ENCODE measurements around the gene ZNF541.
"Not testable (repeated sequence)": the region's sequence is repeated elsewhere in the genome, so short reads cannot be mapped to it uniquely, and the experiment has no call there.

Gene ZNF541

DNA sequence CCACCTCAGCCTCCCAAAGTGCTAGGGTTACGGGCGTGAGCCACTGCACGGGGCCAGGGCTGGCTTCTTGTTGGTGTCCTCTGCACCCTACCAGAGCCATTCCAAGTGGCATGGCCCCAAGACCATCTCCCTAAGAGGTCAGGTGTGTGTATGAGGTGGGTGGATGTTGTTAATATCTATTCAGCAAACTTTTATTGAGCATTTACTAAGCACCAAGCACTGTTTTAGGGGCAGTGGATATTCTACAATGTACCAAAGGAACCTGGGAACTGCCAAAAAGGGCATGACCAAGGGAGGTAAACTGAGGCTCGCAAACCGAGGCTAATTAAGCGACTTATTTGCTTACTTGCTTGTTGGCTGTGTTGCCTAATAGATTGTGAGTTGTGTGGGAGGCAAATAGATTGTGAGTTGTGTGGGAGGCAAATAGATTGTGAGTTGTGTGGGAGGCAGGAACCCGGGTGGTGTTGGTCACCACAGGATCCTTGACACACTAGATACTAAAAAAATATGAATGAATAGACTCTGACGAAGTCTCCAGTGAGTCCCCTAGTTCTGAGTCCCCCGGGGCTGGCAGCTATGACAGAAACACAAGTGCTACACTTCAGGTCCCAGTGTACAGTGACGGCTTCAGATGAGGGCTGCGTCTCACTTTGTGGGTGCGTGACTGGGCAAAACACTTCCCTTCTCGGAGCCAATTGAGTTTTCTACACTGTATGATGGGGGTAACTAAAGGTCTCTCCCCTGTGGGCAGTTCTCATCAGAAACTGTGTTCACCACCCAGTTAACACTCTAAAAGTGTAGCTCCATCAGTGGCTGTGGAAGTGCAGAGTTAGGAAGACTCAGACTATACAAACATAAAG lies 31.0 kb upstream of the ZNF541 start:
- no peak for TF ChIP-seq CTCF (IDR thresholded peaks at IDR 0.05; ENCODE audit: extremely low read depth, missing control alignments)
- no peak for DNase-seq (ENCODE audit: low spot score)

DNA sequence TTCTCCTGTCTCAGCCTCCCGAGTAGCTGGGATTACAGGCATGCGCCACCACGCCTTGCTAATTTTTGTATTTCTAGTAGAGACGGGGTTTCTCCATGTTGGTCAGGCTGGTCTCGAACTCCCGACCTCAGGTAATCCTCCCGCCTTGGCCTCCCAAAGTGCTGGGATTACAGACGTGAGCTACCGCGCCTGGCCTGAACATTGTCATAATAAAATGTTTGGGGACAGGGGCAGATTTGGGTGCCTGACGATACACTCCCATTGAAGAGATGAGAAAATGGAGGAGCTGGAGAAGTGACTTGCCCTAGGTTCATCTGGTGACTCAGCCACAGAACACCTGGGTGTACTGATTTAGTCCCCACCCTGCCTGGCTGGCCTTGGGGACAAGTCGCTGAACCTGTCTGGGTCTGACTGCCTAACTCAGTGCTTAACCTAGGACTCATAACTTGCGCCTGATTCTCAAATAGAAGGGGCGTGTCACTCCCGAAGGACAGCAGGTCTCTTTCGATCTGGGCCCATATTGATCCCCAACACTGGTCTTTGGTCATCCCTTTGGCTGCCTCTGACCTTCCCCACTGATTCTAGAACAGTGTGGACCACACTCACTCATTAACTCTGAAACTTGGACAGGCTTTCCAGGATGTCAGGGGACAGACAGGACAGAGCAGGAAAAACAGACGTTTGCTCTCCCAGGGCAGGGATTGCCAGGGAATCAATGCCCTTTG lies 28.4 kb upstream of the ZNF541 start:
- TF ChIP-seq CTCF (IDR thresholded peaks at IDR 0.05; ENCODE audit: extremely low read depth, missing control alignments) = no peak
- DNase-seq (ENCODE audit: low spot score) = no peak

DNA sequence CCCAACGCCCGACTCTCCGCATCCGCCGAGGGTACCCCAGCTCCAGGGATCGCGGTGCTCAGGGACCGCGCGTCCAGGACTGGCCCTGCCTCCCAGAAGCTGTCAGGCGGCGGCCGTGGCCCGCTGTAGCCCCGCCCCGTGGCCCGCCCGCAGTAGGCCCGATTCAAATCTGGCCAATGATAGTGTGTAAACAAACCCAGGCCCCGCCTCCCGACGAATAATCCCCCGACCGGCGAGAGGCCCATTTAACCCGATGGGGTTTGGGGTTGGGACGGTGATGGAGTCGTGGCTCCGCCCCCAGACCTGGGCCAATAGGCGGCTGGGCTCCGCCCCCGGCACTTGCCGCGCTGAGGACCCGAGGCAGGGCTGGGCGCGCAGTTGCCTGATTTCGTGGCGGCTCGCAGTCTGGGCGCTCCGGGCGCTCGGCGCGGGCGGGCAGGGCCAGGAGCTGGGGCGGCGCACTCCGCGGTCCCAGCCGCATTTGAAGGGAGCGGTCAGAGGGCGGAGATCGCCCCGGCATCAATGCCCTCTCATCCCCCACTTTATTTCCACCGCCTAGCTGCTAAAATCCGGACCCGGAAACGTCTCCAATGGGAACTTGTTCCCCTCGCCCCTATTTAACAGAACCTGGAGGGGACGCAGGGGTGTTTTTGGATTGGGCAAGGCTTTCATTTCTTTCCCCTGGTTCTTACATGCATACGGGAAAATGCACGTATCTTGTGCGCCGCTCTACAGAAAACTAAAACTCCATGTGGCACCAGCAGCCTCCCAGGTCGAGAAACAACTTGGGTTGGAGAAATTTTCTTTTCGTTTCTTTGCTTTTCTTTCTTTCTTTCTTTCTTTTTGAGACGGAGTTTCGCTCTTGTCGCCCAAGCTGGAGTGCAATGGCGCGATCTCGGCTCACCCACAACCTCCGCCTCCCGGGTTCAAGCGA lies 27.6 kb upstream of the ZNF541 start:
- peak; percentile 100 for DNase-seq (ENCODE audit: low spot score)
- no peak for TF ChIP-seq CTCF (IDR thresholded peaks at IDR 0.05; ENCODE audit: extremely low read depth, missing control alignments)

DNA sequence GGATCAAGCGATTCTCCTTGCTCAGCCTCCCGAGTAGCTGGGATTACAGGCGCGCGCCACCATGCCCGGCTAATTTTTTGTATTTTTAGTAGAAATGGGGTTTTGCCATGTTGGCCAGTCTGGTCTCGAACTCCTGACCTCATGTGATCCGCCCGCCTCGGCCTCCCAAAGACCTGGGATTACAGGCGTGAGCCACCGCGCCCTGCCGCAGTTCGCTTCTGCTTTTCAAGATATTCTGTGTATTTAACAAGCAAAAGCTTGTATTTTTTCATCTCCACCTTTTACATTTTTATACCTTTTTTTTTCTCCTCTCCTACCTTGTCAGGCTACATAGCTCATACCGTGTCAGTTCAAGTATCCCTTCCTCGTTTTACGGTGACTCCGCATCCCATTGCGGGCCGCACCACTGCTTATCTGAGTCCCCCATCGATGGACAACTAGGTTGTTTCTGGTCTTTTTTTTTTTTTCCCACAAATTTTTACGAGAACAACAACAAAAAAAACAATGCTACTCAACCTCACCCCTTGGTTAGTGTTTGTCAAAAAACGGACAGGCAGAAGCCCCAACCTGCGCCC lies 26.8 kb upstream of the ZNF541 start:
- not testable (repeated sequence) for DNase-seq (ENCODE audit: low spot score)

GRCh38 chr19:47598407-47599349 lies 25.7 kb upstream of the ZNF541 start:
- no peak for DNase-seq (ENCODE audit: low spot score)
- no peak for TF ChIP-seq CTCF (IDR thresholded peaks at IDR 0.05; ENCODE audit: extremely low read depth, missing control alignments)

- DNase-seq (ENCODE audit: low spot score) = no peak
- no peak for TF ChIP-seq CTCF (IDR thresholded peaks at IDR 0.05; ENCODE audit: extremely low read depth, missing control alignments)
Measured at GRCh38 chr19:47595944-47596343, 23.0 kb upstream of the ZNF541 start.

All from GM20000 (cell line).